HuH-7 (cell line): Measurements from ENCODE around the gene RPLP2.

Experiments
- DNase-seq: peaks from one replicate; pipeline ENCODE4 v3.0.0; 2011; ENCODE audit warnings: low spot score

Gene RPLP2

GRCh38 chr11:791658-792534 is 17.9 kb upstream of the RPLP2 start:
- DNase-seq, result no peak

GRCh38 chr11:792535-792821 is 17.3 kb upstream of the RPLP2 start:
- no peak for DNase-seq

GRCh38 chr11:792873-793272 is 16.9 kb upstream of the RPLP2 start:
- no peak for DNase-seq

- no peak for DNase-seq
These were observed 16.2 kb upstream of the RPLP2 start for GRCh38 chr11:793556-793955.

GRCh38 chr11:794013-794765 is 15.6 kb upstream of the RPLP2 start:
- no peak for DNase-seq

- no peak for DNase-seq
These were observed 14.8 kb upstream of the RPLP2 start for GRCh38 chr11:794766-795633.

GRCh38 chr11:795634-796564 is 13.9 kb upstream of the RPLP2 start:
- no peak for DNase-seq

GRCh38 chr11:796565-797295 is 13.0 kb upstream of the RPLP2 start:
- no peak for DNase-seq

- DNase-seq, result peak; percentile 84
These were observed 12.3 kb upstream of the RPLP2 start for GRCh38 chr11:797296-798092.

- peak; percentile 95 for DNase-seq
These were observed 11.6 kb upstream of the RPLP2 start, which contains the start of gene SLC25A22 for GRCh38 chr11:798093-798713. SLC25A22 (minus strand) TSS chr11:798281; CDS start chr11:795006, 3,275 bp downstream.

GRCh38 chr11:799641-800316 is 10.0 kb upstream of the RPLP2 start:
- no peak for DNase-seq

GRCh38 chr11:800473-800872 is 9.3 kb upstream of the RPLP2 start:
- no peak for DNase-seq

GRCh38 chr11:801097-801780 is 8.5 kb upstream of the RPLP2 start:
- DNase-seq, result no peak

GRCh38 chr11:802018-802617 is 7.6 kb upstream of the RPLP2 start:
- DNase-seq, result no peak

- no peak for DNase-seq
These were observed 6.9 kb upstream of the RPLP2 start for GRCh38 chr11:802693-803466.

GRCh38 chr11:803467-803742 is 6.4 kb upstream of the RPLP2 start:
- DNase-seq, result no peak
